PC-9 (cell line): Measurements from ENCODE around the gene GPR108.

Experiments
- EZH2 ChIP-seq: fragments of 200-600 bp; sonication (generic); IDR thresholded peaks from 2 replicates; pipeline ENCODE4 v1.8.0; 2017; ENCODE audit warnings: antibody characterized with exemption, low read depth
- TF ChIP-seq, protein P1 (sequence below): fragments of 200-600 bp; sonication (generic); conservative IDR thresholded peaks from 2 replicates; pipeline ENCODE4 v1.6.1; 2017; ENCODE audit warnings: mixed run types, antibody characterized with exemption, mild to moderate bottlenecking, moderate library complexity

DNA sequence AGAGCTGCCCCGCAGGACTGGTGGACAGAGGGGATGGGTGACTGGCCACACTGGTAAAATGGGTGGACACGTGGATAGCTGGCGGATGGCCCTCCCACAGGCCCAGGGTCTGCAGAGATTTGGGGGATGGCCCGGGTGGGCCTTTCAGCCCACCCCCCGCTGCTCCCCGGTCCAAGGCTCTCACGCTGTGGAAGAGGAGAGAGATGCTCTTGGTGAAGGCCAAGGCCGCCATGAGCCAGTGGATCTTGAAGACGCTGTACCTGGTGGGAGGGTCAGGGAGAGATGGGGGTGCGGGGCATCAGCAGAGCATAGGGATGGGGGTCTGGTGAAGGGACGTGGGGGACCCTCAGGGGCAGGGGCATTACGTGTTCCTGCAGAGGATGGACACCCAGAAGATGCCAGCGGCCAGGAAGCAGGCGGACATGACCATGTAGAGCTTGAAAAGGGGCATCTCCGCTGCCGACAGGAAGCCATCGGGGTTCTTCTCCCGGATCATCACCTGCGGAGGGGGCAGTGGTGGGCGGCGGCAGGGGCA, 4.5 kb downstream of the GPR108 start:
- TF ChIP-seq, protein P1, sequence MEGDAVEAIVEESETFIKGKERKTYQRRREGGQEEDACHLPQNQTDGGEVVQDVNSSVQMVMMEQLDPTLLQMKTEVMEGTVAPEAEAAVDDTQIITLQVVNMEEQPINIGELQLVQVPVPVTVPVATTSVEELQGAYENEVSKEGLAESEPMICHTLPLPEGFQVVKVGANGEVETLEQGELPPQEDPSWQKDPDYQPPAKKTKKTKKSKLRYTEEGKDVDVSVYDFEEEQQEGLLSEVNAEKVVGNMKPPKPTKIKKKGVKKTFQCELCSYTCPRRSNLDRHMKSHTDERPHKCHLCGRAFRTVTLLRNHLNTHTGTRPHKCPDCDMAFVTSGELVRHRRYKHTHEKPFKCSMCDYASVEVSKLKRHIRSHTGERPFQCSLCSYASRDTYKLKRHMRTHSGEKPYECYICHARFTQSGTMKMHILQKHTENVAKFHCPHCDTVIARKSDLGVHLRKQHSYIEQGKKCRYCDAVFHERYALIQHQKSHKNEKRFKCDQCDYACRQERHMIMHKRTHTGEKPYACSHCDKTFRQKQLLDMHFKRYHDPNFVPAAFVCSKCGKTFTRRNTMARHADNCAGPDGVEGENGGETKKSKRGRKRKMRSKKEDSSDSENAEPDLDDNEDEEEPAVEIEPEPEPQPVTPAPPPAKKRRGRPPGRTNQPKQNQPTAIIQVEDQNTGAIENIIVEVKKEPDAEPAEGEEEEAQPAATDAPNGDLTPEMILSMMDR: no peak
- no peak for TF ChIP-seq EZH2
